ENCODE results near the gene ATP13A3. TPM values are rescaled to one million over a fixed set of nuclear protein-coding genes. Genes with fewer than 3 reads are reported as not detected.

ATP13A3 gene
- total and polyA plus RNA-seq, 9 of the 15 experiments (the other 6 are each of a cell fraction or from before 2014, with no cell fraction given) = 16.6 to 135 (median 86.6) TPM

GRCh38 chr3:194497799-194498575 is 11.2 kb upstream of the ATP13A3 start:
- Histone ChIP-seq H3K9ac (ENCODE audit: insufficient read depth in 1 of 2, low read depth in 2 of 2, low read length in 2 of 2) (no peak overlapping the region), H3K79me2 (ENCODE audit: control insufficient read depth, insufficient read depth, low read length) (no peaks in the 10 kb centered on the region), H3K27me3 (ENCODE audit: control insufficient read depth in 2 of 2, insufficient read depth in 2 of 2, low read length in 2 of 2) (no peaks in the 10 kb centered on the region), H2AFZ (ENCODE audit: low read depth, low read length) (no peak overlapping the region), H3K4me3 (no peak overlapping the region), H3K4me1 (replicated peaks in 1 of 2; ENCODE audit: control insufficient read depth in 2 of 2, insufficient read depth in 2 of 2, low read length in 2 of 2) (peaks cover 0 to 10% of the 10 kb centered on the region in 2 experiments; a peak in 4 of 5 replicates), H3K9me3 (replicated peaks; ENCODE audit: control insufficient read depth, insufficient read depth, low read depth, low read length) (no peaks in the 10 kb centered on the region), H3K27ac (ENCODE audit: extremely low read depth, low read depth, low read length) (no peak overlapping the region), H4K20me1 (replicated peaks; ENCODE audit: control insufficient read depth, insufficient read depth, low read length) (no peaks in the 10 kb centered on the region), H3K9me1 (ENCODE audit: control insufficient read depth, insufficient read depth, low read length) (no peaks in the 10 kb centered on the region), H3K36me3 (ENCODE audit: control insufficient read depth, insufficient read depth, low read length) (no peaks in the 10 kb centered on the region), H3K4me2 (ENCODE audit: insufficient read depth, low read length) (no peak overlapping the region)
- DNase-seq (ENCODE audit: extremely low read depth in 1 of 4, low spot score in 3 of 4) = no peak
- POLR2A ChIA-PET = interaction anchor here (1.0 to 1.9 kb wide), 4 partner anchors 10 to 23 kb away, joined by 3 to 12 read pairs (median 4); no protein-coding TSS in a partner anchor
- ATAC-seq = peak; percentile 49
- no peak for FAIRE-seq
- in situ Hi-C loops (cut with MboI) (no loop called here), intact Hi-C loops (cut with micrococcal nuclease) (no loop called here)
- WGBS (ENCODE audit: insufficient coverage, low coverage, missing lambda C conversion rate) = 70% methylated on average over 8 of the region's 8 CpGs
- CTCF ChIA-PET (ENCODE audit: low intra/inter-chr PET ratio) = no interaction called here
- BruUV-seq (replicated peaks) = no TSS peak
- no peak for TF ChIP-seq ZNF431 (CRISPR knock-in tag; IDR thresholded peaks at IDR 0.05)

GRCh38 chr3:194496217-194496919 is 9.6 kb upstream of the ATP13A3 start:
- intact Hi-C loops (cut with micrococcal nuclease) (no loop called here), in situ Hi-C loops (cut with MboI) (no loop called here)
- Histone ChIP-seq H3K9me1 (ENCODE audit: control insufficient read depth, insufficient read depth, low read length) (no peaks in the 10 kb centered on the region), H3K36me3 (ENCODE audit: control insufficient read depth, insufficient read depth, low read length) (0 out of 3 replicates have a peak, but pooled peaks cover 2% of the 10 kb centered on the region), H2AFZ (ENCODE audit: low read depth, low read length) (no peak overlapping the region), H4K20me1 (replicated peaks; ENCODE audit: control insufficient read depth, insufficient read depth, low read length) (no peaks in the 10 kb centered on the region), H3K4me1 (replicated peaks in 1 of 2; ENCODE audit: control insufficient read depth in 2 of 2, insufficient read depth in 2 of 2, low read length in 2 of 2) (peaks cover under 1 to 10% of the 10 kb centered on the region in 2 experiments; a peak in 4 of 5 replicates), H3K79me2 (ENCODE audit: control insufficient read depth, insufficient read depth, low read length) (no peaks in the 10 kb centered on the region), H3K4me3 (no peak overlapping the region), H3K27ac (ENCODE audit: extremely low read depth, low read depth, low read length) (no peak overlapping the region), H3K27me3 (ENCODE audit: control insufficient read depth in 2 of 2, insufficient read depth in 2 of 2, low read length in 2 of 2) (no peaks in the 10 kb centered on the region), H3K9ac (ENCODE audit: insufficient read depth in 1 of 2, low read depth in 2 of 2, low read length in 2 of 2) (no peak overlapping the region), H3K4me2 (ENCODE audit: insufficient read depth, low read length) (no peak overlapping the region), H3K9me3 (replicated peaks; ENCODE audit: control insufficient read depth, insufficient read depth, low read depth, low read length) (no peaks in the 10 kb centered on the region)
- no peak for DNase-seq (ENCODE audit: extremely low read depth in 1 of 4, low spot score in 3 of 4)
- ChIA-PET CTCF (ENCODE audit: low intra/inter-chr PET ratio) (no interaction called here), POLR2A (interaction anchor here (0.9 to 1.8 kb wide), 4 partner anchors 8 to 24 kb away, joined by 3 to 4 read pairs (median 3); no protein-coding TSS in a partner anchor)
- peak; percentile 23; the same call in 1 of the 3 replicates for ATAC-seq
- FAIRE-seq = no peak
- BruUV-seq (replicated peaks) = no TSS peak
- 50% methylated on average over 7 of the region's 7 CpGs for WGBS (ENCODE audit: insufficient coverage, low coverage, missing lambda C conversion rate)
- TF ChIP-seq ZNF239 (CRISPR knock-in tag; IDR thresholded peaks at IDR 0.05) = no peak
- no peak for TF ChIP-seq ZNF274 (IDR thresholded peaks at IDR 0.05; ENCODE audit: borderline replicate concordance, low read depth, low read length)
- TF ChIP-seq ZBTB9 (CRISPR knock-in tag; IDR thresholded peaks at IDR 0.05) = no peak
- no peak for TF ChIP-seq MAFF (IDR thresholded peaks at IDR 0.05; ENCODE audit: low read length)
- TF ChIP-seq HNRNPK (IDR thresholded peaks at IDR 0.05; ENCODE audit: low read depth, low read length, poor library complexity, severe bottlenecking) = no peak
- no peak for TF ChIP-seq ZNF263 (CRISPR knock-in tag; IDR thresholded peaks at IDR 0.05; ENCODE audit: borderline replicate concordance)
- no peak for TF ChIP-seq HNRNPH1 (optimal IDR thresholded peaks at IDR 0.05; ENCODE audit: low read depth, low read length)
